Measurements from ENCODE around the gene SPOCK1.

- TF ChIP-seq CTCF (IDR thresholded peaks at IDR 0.05) = no peak
- no peak for TF ChIP-seq EP300 (IDR thresholded peaks at IDR 0.05; ENCODE audit: low read depth)
- TF ChIP-seq POLR2A (IDR thresholded peaks at IDR 0.05) = no peak
These were observed 466.2 kb downstream of the SPOCK1 start for GRCh38 chr5:137032929-137033328.

All from transverse colon (tissue), 3 donors.